Upper lobe of left lung (tissue), 6 donors: ENCODE results near the gene GOLPH3. TPM values are rescaled to one million over a fixed set of nuclear protein-coding genes. Genes with fewer than 3 reads are reported as not detected.

Source experiments
- ATAC-seq, 2 donors: fragments of 200-7000 bp; cut with Tn5 transposase; one replicate each; pipeline ENCODE4 v1.9.1; 2022; ENCODE audit warnings: mild to moderate bottlenecking in 2 of 2, moderate library complexity in 2 of 2; ENCODE audit not compliant: low FRiP score in 2 of 2
- DNase-seq, 2 donors: peaks; one replicate each; pipeline ENCODE4 v3.0.0-alpha.2; 2019 to 2020
- H3K27ac ChIP-seq, 4 donors: fragments of 200-600 bp; sonication (generic); one replicate each; pipeline ENCODE4 v1.5.1; 2016 to 2019
- H3K27me3 ChIP-seq, 4 donors: fragments of 200-600 bp; sonication (generic); one replicate each; pipeline ENCODE4 v1.5.1; 2017 to 2019
- H3K36me3 ChIP-seq, 4 donors: fragments of 200-600 bp; sonication (generic); one replicate each; pipeline ENCODE4 v1.5.1; 2016 to 2019
- H3K4me1 ChIP-seq, 4 donors: fragments of 200-600 bp; sonication (generic); one replicate each; pipeline ENCODE4 v1.5.1; 2018 to 2019
- H3K4me3 ChIP-seq, 4 donors: fragments of 200-600 bp; sonication (generic); one replicate each; pipeline ENCODE4 v1.5.1; 2017 to 2019; ENCODE audit warnings: mild to moderate bottlenecking in 2 of 4, moderate library complexity in 1 of 4
- H3K9me3 ChIP-seq, 4 donors: fragments of 200-600 bp; sonication (generic); one replicate each; pipeline ENCODE4 v1.5.1; 2018 to 2019
- EP300 ChIP-seq, 4 donors: sonication (generic); formaldehyde crosslinking; IDR thresholded peaks; one replicate each; pipeline ENCODE4 v1.5.1; 2017; ENCODE audit warnings: antibody characterized with exemption in 4 of 4, control low read depth in 2 of 4
- POLR2A ChIP-seq, 4 donors: fragments of 450-650 bp; IDR thresholded peaks; one replicate each; pipeline ENCODE4 v1.5.1; 2016 to 2017; ENCODE audit warnings: antibody characterized with exemption in 4 of 4, mild to moderate bottlenecking in 2 of 4
- POLR2AphosphoS5 ChIP-seq, 2 donors: sonication (generic); formaldehyde crosslinking; IDR thresholded peaks; one replicate each; pipeline ENCODE4 v1.5.1; 2017; ENCODE audit warnings: antibody characterized with exemption in 2 of 2
- WGBS, 2 donors: methylation state at CpG; one replicate each; pipeline ENCODE4 v1.1.5; 2017 to 2018; 5-methylcytosine and 5-hydroxymethylcytosine counted together
- total RNA-seq, 6 donors: library from RNA; depleted of rRNA in 4 of 6; stranded (reverse); fragments of >200 nt in 4 of 6; gene quantifications; one replicate each; pipeline versions ENCODE4 v1.1.0 to v1.2.1, GENCODE V29; 2016 to 2021
- TF ChIP-seq, protein P1 (sequence below), 6 experiments: fragments of 450-650 bp in 4 of 6; fragments of 200-600 bp in 2 of 6; sonication (generic) in 2 of 6; IDR thresholded peaks; one replicate each; pipeline ENCODE4 v1.5.1; 2016 to 2019; ENCODE audit warnings: antibody characterized with exemption in 6 of 6
- donor health status: DM: no; HTN: no; CAD: no; lungs with moderate emphysema.
- donor health status: DM: no; HTN: yes; CAD: no; lungs with severe emphysema.

Gene GOLPH3
- total RNA-seq, 6 donors from 2014 or later = 90.1 to 127 (median 123) TPM

DNA sequence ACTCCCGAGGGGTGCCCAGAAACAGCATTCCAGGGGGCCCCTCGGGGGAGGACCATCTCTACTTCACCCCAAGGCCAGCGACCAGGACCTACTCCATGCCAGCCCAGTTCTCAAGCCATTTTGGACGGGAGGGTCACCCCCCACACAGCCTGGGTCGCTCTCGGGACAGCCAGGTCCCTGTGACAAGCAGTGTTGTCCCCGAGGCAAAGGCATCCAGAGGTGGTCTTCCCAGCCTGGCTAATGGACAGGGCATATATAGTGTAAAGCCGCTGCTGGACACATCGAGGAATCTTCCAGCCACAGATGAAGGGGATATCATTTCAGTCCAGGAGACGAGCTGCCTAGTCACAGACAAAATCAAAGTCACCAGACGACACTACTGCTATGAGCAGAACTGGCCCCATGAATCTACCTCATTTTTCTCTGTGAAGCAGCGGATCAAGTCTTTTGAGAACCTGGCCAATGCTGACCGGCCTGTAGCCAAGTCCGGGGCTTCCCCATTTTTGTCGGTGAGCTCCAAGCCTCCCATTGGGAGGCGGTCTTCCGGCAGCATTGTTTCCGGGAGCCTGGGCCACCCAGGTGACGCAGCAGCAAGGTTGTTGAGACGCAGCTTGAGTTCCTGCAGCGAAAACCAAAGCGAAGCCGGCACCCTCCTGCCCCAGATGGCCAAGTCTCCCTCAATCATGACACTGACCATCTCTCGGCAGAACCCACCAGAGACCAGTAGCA is 83.9 kb downstream of the GOLPH3 start:
- H3K4me3 ChIP-seq = no peak overlapping the region
- no peaks in the 10 kb centered on the region for H3K27me3 ChIP-seq
- peaks cover 0 to 61% (median 31%) of the 10 kb centered on the region in 4 donors for H3K36me3 ChIP-seq
- no peaks in the 10 kb centered on the region for H3K9me3 ChIP-seq
- H3K4me1 ChIP-seq = peaks cover 0 to 15% (median 0%) of the 10 kb centered on the region in 4 donors
- DNase-seq = no peak
- TF ChIP-seq, protein P1, sequence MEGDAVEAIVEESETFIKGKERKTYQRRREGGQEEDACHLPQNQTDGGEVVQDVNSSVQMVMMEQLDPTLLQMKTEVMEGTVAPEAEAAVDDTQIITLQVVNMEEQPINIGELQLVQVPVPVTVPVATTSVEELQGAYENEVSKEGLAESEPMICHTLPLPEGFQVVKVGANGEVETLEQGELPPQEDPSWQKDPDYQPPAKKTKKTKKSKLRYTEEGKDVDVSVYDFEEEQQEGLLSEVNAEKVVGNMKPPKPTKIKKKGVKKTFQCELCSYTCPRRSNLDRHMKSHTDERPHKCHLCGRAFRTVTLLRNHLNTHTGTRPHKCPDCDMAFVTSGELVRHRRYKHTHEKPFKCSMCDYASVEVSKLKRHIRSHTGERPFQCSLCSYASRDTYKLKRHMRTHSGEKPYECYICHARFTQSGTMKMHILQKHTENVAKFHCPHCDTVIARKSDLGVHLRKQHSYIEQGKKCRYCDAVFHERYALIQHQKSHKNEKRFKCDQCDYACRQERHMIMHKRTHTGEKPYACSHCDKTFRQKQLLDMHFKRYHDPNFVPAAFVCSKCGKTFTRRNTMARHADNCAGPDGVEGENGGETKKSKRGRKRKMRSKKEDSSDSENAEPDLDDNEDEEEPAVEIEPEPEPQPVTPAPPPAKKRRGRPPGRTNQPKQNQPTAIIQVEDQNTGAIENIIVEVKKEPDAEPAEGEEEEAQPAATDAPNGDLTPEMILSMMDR (IDR thresholded peaks at IDR 0.05) = no peak
- TF ChIP-seq POLR2AphosphoS5 (IDR thresholded peaks at IDR 0.05) (no peak), EP300 (IDR thresholded peaks at IDR 0.05) (no peak), POLR2A (IDR thresholded peaks at IDR 0.05) (no peak)
- ATAC-seq = no peak
- WGBS, 2 donors = 88 to 97% methylated on average over 12 to 22 of the region's 24 CpGs
- H3K27ac ChIP-seq = no peak overlapping the region

DNA sequence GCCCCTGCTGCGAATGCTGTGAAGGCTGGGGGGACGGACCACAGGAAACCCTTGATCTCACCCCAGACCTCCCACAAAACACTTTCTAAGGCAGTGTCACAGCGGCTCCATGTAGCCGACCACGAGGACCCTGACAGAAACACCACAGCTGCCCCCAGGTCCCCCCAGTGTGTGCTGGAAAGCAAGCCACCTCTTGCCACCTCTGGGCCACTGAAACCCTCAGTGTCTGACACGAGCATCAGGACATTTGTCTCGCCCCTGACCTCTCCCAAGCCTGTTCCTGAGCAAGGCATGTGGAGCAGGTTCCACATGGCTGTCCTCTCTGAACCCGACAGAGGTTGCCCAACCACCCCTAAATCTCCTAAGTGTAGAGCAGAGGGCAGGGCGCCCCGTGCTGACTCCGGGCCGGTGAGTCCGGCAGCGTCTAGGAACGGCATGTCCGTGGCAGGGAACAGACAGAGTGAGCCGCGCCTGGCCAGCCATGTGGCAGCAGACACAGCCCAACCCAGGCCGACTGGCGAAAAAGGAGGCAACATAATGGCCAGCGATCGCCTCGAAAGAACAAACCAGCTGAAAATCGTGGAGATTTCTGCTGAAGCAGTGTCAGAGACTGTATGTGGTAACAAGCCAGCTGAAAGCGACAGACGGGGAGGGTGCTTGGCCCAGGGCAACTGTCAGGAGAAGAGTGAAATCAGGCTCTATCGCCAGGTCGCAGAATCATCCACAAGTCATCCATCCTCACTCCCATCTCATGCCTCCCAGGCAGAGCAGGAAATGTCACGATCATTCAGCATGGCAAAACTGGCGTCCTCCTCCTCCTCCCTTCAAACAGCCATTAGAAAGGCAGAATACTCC is 84.7 kb downstream of the GOLPH3 start:
- Histone ChIP-seq H3K4me1 (peaks cover 0 to 7% (median 0%) of the 10 kb centered on the region in 4 donors), H3K4me3 (no peak overlapping the region), H3K9me3 (no peaks in the 10 kb centered on the region), H3K36me3 (peaks cover 0 to 57% (median 31%) of the 10 kb centered on the region in 4 donors), H3K27me3 (no peaks in the 10 kb centered on the region), H3K27ac (no peak overlapping the region)
- no peak for ATAC-seq
- TF ChIP-seq POLR2A (IDR thresholded peaks at IDR 0.05) (no peak), EP300 (IDR thresholded peaks at IDR 0.05) (no peak), POLR2AphosphoS5 (IDR thresholded peaks at IDR 0.05) (no peak)
- TF ChIP-seq, protein P1 (IDR thresholded peaks at IDR 0.05) = no peak
- WGBS, 2 donors = 92 to 94% methylated on average over 28 to 30 of the region's 30 CpGs
- DNase-seq = peak in 1 of 2 donors; percentile 63

DNA sequence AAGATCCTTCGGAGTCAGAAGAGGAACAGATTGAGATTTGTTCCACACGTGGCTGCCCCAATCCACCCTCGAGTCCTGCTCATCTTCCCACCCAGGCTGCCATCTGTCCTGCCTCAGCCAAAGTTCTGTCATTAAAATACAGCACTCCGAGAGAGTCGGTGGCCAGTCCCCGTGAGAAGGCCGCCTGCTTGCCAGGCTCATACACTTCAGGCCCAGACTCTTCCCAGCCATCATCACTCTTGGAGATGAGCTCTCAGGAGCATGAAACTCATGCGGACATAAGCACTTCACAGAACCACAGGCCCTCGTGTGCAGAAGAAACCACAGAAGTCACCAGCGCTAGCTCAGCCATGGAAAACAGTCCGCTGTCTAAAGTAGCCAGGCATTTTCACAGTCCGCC is 85.9 kb downstream of the GOLPH3 start:
- DNase-seq = no peak
- 84 to 92% methylated on average over 8 to 12 of the region's 12 CpGs for WGBS, 2 donors
- Histone ChIP-seq H3K4me1 (peaks cover 0 to 5% (median 0%) of the 10 kb centered on the region in 4 donors), H3K27ac (no peak overlapping the region), H3K27me3 (no peaks in the 10 kb centered on the region), H3K9me3 (no peaks in the 10 kb centered on the region), H3K4me3 (no peak overlapping the region), H3K36me3 (peaks cover 0 to 56% (median 31%) of the 10 kb centered on the region in 4 donors)
- no peak for ATAC-seq
- TF ChIP-seq POLR2AphosphoS5 (IDR thresholded peaks at IDR 0.05) = no peak
- no peak for TF ChIP-seq POLR2A (IDR thresholded peaks at IDR 0.05)
- no peak for TF ChIP-seq EP300 (IDR thresholded peaks at IDR 0.05)
- TF ChIP-seq, protein P1 (IDR thresholded peaks at IDR 0.05) = no peak

DNA sequence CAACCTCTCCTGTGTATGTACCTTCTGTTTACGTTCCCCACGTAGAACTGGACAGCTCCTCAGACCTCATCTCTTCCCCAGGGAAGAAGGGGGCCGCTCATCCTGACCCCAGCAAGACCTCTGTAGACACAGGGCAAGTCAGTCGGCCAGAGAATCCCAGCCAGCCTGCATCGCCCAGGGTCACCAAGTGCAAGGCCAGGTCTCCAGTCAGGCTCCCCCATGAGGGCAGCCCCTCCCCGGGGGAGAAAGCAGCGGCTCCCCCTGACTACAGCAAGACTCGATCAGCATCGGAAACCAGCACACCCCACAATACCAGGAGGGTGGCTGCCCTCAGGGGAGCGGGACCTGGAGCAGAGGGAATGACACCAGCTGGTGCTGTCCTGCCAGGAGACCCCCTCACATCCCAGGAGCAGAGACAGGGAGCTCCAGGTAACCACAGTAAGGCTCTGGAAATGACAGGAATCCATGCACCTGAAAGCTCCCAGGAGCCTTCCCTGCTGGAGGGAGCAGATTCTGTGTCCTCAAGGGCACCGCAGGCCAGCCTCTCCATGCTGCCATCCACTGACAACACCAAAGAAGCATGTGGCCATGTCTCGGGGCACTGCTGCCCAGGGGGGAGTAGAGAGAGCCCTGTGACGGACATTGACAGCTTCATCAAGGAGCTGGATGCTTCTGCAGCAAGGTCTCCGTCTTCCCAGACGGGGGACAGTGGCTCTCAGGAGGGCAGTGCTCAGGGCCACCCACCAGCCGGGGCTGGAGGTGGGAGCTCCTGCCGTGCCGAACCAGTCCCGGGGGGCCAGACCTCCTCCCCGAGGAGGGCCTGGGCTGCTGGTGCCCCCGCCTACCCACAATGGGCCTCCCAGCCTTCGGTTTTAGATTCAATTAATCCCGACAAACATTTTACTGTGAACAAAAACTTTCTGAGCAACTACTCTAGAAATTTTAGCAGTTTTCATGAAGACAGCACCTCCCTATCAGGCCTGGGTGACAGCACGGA is 86.7 kb downstream of the GOLPH3 start:
- no peaks in the 10 kb centered on the region for H3K27me3 ChIP-seq
- H3K4me1 ChIP-seq = no peaks in the 10 kb centered on the region
- H3K27ac ChIP-seq = no peak overlapping the region
- WGBS, 2 donors = 93 to 94% methylated on average over 13 to 23 of the region's 24 CpGs
- TF ChIP-seq EP300 (IDR thresholded peaks at IDR 0.05) (no peak), POLR2AphosphoS5 (IDR thresholded peaks at IDR 0.05) (no peak), POLR2A (IDR thresholded peaks at IDR 0.05) (no peak)
- TF ChIP-seq, protein P1 (IDR thresholded peaks at IDR 0.05) = no peak
- H3K36me3 ChIP-seq = peaks cover 0 to 56% (median 31%) of the 10 kb centered on the region in 4 donors
- H3K4me3 ChIP-seq = no peak overlapping the region
- DNase-seq (peak in 1 of 2 donors; percentile 59), ATAC-seq (peak in 1 of 2 donors; percentile 15)
- H3K9me3 ChIP-seq = no peaks in the 10 kb centered on the region
